Calu3 (cell line): ENCODE data around the gene DGCR6L. TPM values are rescaled to one million over a fixed set of nuclear protein-coding genes. Genes with fewer than 3 reads are reported as not detected.
"Not testable (repeated sequence)": the region's sequence is repeated elsewhere in the genome, so short reads cannot be mapped to it uniquely, and the experiment has no call there.

Source experiments
- BruUV-seq: library from RNA; stranded (reverse); fragments of 400-500 nt; replicated peaks from 2 replicates; lab custom pipeline; 2021; lab: Mats Ljungman, UMichigan
- CTCF ChIA-PET: fragments of 300-600 bp; sonication (Branson Sonifier 250); formaldehyde crosslinking; loops from one replicate; lab custom pipeline; 2022; ENCODE audit warnings: antibody characterized with exemption; lab: Charles Lee
- DNase-seq: peaks from one replicate; pipeline ENCODE4 v3.0.0; 2022
- H3K27ac Mint-ChIP-seq: one replicate; pipeline ENCODE4 v1.8.0; 2022; ENCODE audit warnings: mixed read lengths; ENCODE audit not compliant: unreplicated experiment
- H3K27me3 Mint-ChIP-seq: one replicate; pipeline ENCODE4 v1.8.0; 2022; ENCODE audit warnings: mixed read lengths; ENCODE audit not compliant: unreplicated experiment
- H3K36me3 Mint-ChIP-seq: one replicate; pipeline ENCODE4 v1.8.0; 2022; ENCODE audit warnings: mild to moderate bottlenecking, moderate library complexity, mixed read lengths; ENCODE audit not compliant: insufficient read depth, unreplicated experiment
- H3K4me1 Mint-ChIP-seq: one replicate; pipeline ENCODE4 v1.8.0; 2022; ENCODE audit warnings: mild to moderate bottlenecking, low read depth, mixed read lengths; ENCODE audit not compliant: unreplicated experiment
- H3K4me3 Mint-ChIP-seq: one replicate; pipeline ENCODE4 v1.8.0; 2022; ENCODE audit warnings: mild to moderate bottlenecking, low read depth, moderate library complexity, mixed read lengths; ENCODE audit not compliant: unreplicated experiment
- H3K9me3 Mint-ChIP-seq: one replicate; pipeline ENCODE4 v1.8.0; 2022; ENCODE audit warnings: low read depth, mixed read lengths; ENCODE audit not compliant: unreplicated experiment
- intact Hi-C: fragments of 100-400 bp; cut with micrococcal nuclease; formaldehyde crosslinking; loops from one replicate; pipeline ENCODE4 v1.10.0; 2022; ENCODE audit not compliant: unreplicated experiment
- total RNA-seq: library from RNA; stranded (reverse); gene quantifications from 2 replicates; pipeline ENCODE4 v1.2.3, GENCODE V29; 2022
- TF ChIP-seq, protein P1 (sequence below): fragments of 200-600 bp; IDR thresholded peaks from one replicate; pipeline ENCODE4 v1.8.0; 2022; ENCODE audit warnings: antibody characterized with exemption; ENCODE audit not compliant: unreplicated experiment

The DGCR6L gene
- total RNA-seq, 1 experiment from 2014 or later = 39.6 TPM

DNA sequence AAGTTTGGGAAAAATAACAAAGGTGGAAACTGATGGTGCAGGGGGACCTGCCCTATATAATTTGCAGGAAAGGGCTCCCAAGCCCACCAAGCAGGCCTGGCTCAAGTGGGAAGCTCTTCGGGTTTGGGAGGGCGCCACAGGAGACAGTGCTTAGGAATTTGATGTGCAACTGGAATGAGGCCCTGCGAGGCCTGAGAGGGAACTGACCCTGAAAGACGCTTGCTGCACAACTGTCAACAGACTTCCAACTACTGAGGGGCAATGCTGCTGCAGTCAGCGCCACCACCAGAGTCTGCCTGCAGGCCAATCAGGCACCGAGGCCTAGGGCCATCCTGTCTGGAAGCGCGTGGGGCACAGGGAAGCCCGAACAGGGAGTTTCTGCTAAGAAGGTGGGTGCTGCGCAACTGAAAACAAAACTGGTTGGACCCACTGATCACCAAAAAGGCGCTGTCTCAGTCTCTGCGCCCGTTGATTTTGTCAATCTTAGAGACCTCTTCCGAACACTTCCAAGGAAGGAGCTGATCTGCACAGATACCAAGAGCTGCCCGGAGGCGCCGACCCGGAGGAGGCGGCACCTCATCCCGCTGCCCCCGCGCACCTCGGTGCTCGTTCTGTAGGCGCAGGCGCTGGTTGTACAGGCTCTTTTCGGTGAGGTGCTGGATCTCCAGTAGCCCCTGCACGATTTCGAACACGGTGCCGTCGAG is 667 bp downstream of the DGCR6L start:
- CTCF ChIA-PET = interaction anchor here (1.2 to 1.4 kb wide), 2 partner anchors 99 to 162 kb away, joined by 5 to 10 read pairs; no protein-coding TSS in a partner anchor
- Mint-ChIP-seq H3K4me1 (peaks cover 18% of the 10 kb centered on the region), H3K9me3 (no peaks in the 10 kb centered on the region), H3K36me3 (peaks cover 30% of the 10 kb centered on the region), H3K4me3 (peak overlapping the region; percentile 96), H3K27me3 (no peaks in the 10 kb centered on the region), H3K27ac (no peak overlapping the region)
- intact Hi-C loops = no loop called here
- BruUV-seq = no TSS peak
- TF ChIP-seq, protein P1, sequence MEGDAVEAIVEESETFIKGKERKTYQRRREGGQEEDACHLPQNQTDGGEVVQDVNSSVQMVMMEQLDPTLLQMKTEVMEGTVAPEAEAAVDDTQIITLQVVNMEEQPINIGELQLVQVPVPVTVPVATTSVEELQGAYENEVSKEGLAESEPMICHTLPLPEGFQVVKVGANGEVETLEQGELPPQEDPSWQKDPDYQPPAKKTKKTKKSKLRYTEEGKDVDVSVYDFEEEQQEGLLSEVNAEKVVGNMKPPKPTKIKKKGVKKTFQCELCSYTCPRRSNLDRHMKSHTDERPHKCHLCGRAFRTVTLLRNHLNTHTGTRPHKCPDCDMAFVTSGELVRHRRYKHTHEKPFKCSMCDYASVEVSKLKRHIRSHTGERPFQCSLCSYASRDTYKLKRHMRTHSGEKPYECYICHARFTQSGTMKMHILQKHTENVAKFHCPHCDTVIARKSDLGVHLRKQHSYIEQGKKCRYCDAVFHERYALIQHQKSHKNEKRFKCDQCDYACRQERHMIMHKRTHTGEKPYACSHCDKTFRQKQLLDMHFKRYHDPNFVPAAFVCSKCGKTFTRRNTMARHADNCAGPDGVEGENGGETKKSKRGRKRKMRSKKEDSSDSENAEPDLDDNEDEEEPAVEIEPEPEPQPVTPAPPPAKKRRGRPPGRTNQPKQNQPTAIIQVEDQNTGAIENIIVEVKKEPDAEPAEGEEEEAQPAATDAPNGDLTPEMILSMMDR = no peak
- DNase-seq = no peak

DNA sequence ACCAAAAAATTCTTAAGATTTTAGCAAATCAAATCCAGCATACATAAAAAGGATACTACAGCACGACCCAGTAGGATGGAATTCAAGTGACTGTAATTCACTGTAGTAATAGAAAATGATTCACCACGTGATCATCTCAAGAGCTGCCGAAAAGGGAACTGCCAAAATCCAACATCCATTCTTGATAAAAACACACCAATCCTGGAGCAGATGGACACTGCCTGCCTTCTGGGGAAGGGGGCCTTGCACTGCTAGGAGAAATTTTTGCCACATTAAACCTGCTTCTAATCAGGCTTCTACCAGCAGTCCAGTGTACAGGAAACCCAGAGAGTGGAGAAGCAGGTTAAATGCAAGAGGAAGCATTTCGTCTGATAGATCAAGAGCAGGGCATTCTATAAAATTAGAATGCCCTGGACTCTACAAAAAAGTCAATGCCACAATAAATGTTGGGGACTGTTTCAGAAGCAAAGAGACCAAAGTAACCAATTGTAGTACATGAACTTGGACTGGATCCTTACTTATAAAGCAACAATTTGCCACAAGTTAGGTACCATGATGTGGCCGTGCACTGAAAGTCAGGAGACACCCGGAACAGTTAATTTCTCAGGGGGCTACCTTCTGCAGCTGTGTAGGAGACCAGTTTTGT is 1.7 kb downstream of the DGCR6L start:
- H3K27me3 Mint-ChIP-seq, CTCF ChIA-PET, DNase-seq, intact Hi-C loops, H3K27ac Mint-ChIP-seq, H3K9me3 Mint-ChIP-seq: not testable (repeated sequence)
- Mint-ChIP-seq H3K4me3 (peak overlapping the region; percentile 96), H3K4me1 (peaks cover 16% of the 10 kb centered on the region), H3K36me3 (peaks cover 30% of the 10 kb centered on the region)
- TSS peak; percentile 50 for BruUV-seq

DNA sequence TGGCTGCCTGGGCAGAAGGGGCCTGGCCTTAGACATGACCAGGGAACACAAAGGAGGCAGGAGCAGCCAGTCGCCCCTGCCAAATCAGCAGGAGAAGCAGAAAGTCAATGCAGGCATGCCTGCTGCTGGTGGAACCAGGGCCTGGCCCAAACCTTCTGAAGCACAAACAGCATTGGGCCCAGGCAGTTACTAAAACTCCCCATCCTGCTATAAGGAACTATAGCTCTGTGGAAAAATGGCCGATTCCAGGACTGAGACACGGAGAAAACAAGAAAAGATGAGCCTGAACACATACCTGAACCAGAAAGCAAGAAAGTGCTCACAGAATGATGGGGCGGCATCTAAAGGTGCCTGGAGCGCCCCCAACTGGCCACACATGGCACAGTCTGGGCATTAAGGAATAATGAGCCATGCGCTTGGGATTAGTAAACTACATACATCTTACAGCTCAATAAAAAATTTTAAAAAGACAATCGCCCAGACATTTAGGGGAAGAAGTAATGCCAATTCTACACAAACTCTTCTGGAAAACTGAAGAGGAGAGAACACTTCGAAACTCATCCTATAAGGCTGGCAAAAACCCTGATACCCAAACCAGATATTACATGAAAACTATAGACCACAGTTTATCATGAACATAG is 2.3 kb downstream of the DGCR6L start:
- BruUV-seq, H3K9me3 Mint-ChIP-seq, intact Hi-C loops, H3K27me3 Mint-ChIP-seq, H3K4me3 Mint-ChIP-seq, H3K4me1 Mint-ChIP-seq, DNase-seq, H3K27ac Mint-ChIP-seq: not testable (repeated sequence)
- peaks cover 29% of the 10 kb centered on the region for H3K36me3 Mint-ChIP-seq
- CTCF ChIA-PET = interaction anchor here (0.6 to 1.3 kb wide), 3 partner anchors 12 to 145 kb away, joined by 3 to 5 read pairs (median 4); no protein-coding TSS in a partner anchor

DNA sequence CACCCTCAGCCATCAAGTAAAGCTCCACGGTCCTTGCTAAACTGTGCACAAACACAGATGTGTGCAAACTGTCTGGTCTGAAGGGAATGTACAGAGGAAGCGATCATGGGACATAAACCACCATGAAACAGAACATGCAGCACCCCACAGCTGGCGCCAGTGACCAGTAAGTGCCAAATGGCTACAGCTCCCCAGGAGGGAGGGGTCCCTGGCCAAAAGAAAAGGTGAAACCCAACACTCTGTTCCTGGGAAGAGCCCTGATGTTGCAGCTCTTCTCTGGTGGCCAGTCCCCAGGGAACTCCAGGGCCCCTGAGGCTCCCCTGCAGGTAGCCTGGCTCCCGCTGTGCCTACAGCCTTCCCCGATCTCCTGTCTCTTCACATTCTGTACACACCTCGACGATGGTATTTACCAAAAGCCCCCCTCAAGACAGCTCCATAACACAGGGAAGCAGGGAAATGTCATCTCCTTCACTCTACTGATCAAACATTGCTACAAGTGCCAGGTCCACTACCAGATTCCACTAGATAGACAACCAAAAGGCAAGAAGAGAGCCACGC is 2.9 kb downstream of the DGCR6L start:
- no peak overlapping the region for H3K4me3 Mint-ChIP-seq
- intact Hi-C loops = no loop called here
- DNase-seq = no peak
- H3K4me1 Mint-ChIP-seq = peaks cover 7% of the 10 kb centered on the region
- TF ChIP-seq, protein P1 = no peak
- no TSS peak for BruUV-seq
- no peaks in the 10 kb centered on the region for H3K27me3 Mint-ChIP-seq
- H3K36me3 Mint-ChIP-seq = peaks cover 30% of the 10 kb centered on the region
- no peak overlapping the region for H3K27ac Mint-ChIP-seq
- H3K9me3 Mint-ChIP-seq = no peaks in the 10 kb centered on the region
- CTCF ChIA-PET = interaction anchor here (0.6 to 1.3 kb wide), 4 partner anchors 11 to 146 kb away, joined by 3 to 5 read pairs (median 4); no protein-coding TSS in a partner anchor
